Neural cell (in vitro differentiated cells): ENCODE data around the gene PTOV1. TPM values are rescaled to one million over a fixed set of nuclear protein-coding genes. Genes with fewer than 3 reads are reported as not detected.

Experiments
- H2AFZ ChIP-seq: fragments of 200-600, 300-800 bp; sonication (generic), shearing (Covaris generic); 2 replicates; pipeline ENCODE4 v1.6.0; 2014; ENCODE audit warnings: low read depth, mild to moderate bottlenecking, antibody characterized with exemption, low read length, moderate library complexity
- H3F3A ChIP-seq: fragments of 200-600 bp; shearing (Covaris generic); 2 replicates; pipeline ENCODE4 v1.6.1; 2016; ENCODE audit warnings: mild to moderate bottlenecking, moderate library complexity, mixed read lengths, antibody characterized with exemption, low read length; ENCODE audit not compliant: insufficient read depth, poor library complexity, severe bottlenecking
- H3K27ac ChIP-seq: fragments of 200-600, 300-800 bp; sonication (generic), shearing (Covaris generic); 2 replicates; pipeline ENCODE4 v1.5.1; 2014; ENCODE audit warnings: mild to moderate bottlenecking, low read length, moderate library complexity
- H3K27me3 ChIP-seq: fragments of 300-800, 200-600 bp; sonication (generic), shearing (Covaris generic); 2 replicates; pipeline ENCODE4 v1.6.0; 2014; ENCODE audit warnings: mild to moderate bottlenecking, low read depth, low read length, moderate library complexity; ENCODE audit not compliant: insufficient read depth
- H3K36me3 ChIP-seq: fragments of 300-800, 200-600 bp; sonication (generic), shearing (Covaris generic); 2 replicates; pipeline ENCODE4 v1.5.1; 2014; ENCODE audit warnings: mild to moderate bottlenecking, antibody characterized with exemption, low read length, moderate library complexity; ENCODE audit not compliant: insufficient read depth
- H3K4me2 ChIP-seq: fragments of 300-800, 200-600 bp; sonication (generic), shearing (Covaris generic); 2 replicates; pipeline ENCODE4 v1.6.0; 2014; ENCODE audit warnings: mild to moderate bottlenecking, low read length
- H3K4me3 ChIP-seq: fragments of 300-800, 200-600 bp; sonication (generic), shearing (Covaris generic); 2 replicates; pipeline ENCODE4 v1.5.1; 2014; ENCODE audit warnings: mild to moderate bottlenecking, low read length, moderate library complexity
- H3K79me2 ChIP-seq: fragments of 200-600 bp; shearing (Covaris generic); replicated peaks from 2 replicates; pipeline ENCODE4 v1.6.0; 2014; ENCODE audit warnings: mild to moderate bottlenecking, low read length, moderate library complexity; ENCODE audit not compliant: insufficient read depth
- H3K9ac ChIP-seq: fragments of 300-800, 200-600 bp; sonication (generic), shearing (Covaris generic); 2 replicates; pipeline ENCODE4 v1.6.1; 2016; ENCODE audit warnings: mild to moderate bottlenecking, low read length, mixed read lengths
- H3K9me2 ChIP-seq: fragments of 200-600 bp; shearing (Covaris generic); 2 replicates; pipeline ENCODE4 v1.6.1; 2016; ENCODE audit warnings: mild to moderate bottlenecking, low read length, mixed read lengths; ENCODE audit not compliant: insufficient read depth
- H3K9me3 ChIP-seq: fragments of 200-600, 300-800 bp; sonication (generic), shearing (Covaris generic); 2 replicates; pipeline ENCODE4 v1.6.1; 2016; ENCODE audit warnings: mild to moderate bottlenecking, mixed run types, low read length, moderate library complexity, mixed read lengths
- H4K20me1 ChIP-seq: fragments of 200-600 bp; shearing (Covaris generic); 2 replicates; pipeline ENCODE4 v1.6.1; 2016; ENCODE audit warnings: mild to moderate bottlenecking, mixed run types; ENCODE audit not compliant: insufficient read depth
- CTCF ChIP-seq: fragments of 450-650 bp; IDR thresholded peaks from 2 replicates; pipeline ENCODE4 v1.5.1; 2014; ENCODE audit warnings: antibody characterized with exemption, mild to moderate bottlenecking, moderate library complexity; ENCODE audit not compliant: poor library complexity, severe bottlenecking
- EP300 ChIP-seq: fragments of 450-650 bp; conservative IDR thresholded peaks from 2 replicates; pipeline ENCODE4 v1.6.1; 2014; ENCODE audit warnings: antibody characterized with exemption, mild to moderate bottlenecking, moderate library complexity; ENCODE audit not compliant: poor library complexity, severe bottlenecking
- EZH2 ChIP-seq: fragments of 200-600, 300-800 bp; shearing (Covaris generic), sonication (generic); IDR thresholded peaks from 2 replicates; pipeline ENCODE4 v1.6.1; 2014; ENCODE audit warnings: antibody characterized with exemption, low read length, borderline replicate concordance, mild to moderate bottlenecking; ENCODE audit not compliant: insufficient read depth, poor library complexity, severe bottlenecking
- MXI1 ChIP-seq: fragments of 450-650 bp; conservative IDR thresholded peaks from 2 replicates; pipeline ENCODE4 v1.6.1; 2014; ENCODE audit warnings: antibody characterized with exemption, mild to moderate bottlenecking; ENCODE audit not compliant: poor library complexity, severe bottlenecking
- POLR2AphosphoS5 ChIP-seq: IDR thresholded peaks from 2 replicates; pipeline ENCODE4 v1.6.1; 2012
- RAD21 ChIP-seq: fragments of 450-650 bp; conservative IDR thresholded peaks from 2 replicates; pipeline ENCODE4 v1.6.1; 2014; ENCODE audit warnings: antibody characterized with exemption, mild to moderate bottlenecking, moderate library complexity
- REST ChIP-seq: IDR thresholded peaks from 2 replicates; pipeline ENCODE4 v1.6.1; 2012; ENCODE audit warnings: borderline replicate concordance
- SMC3 ChIP-seq: fragments of 450-650 bp; conservative IDR thresholded peaks from 2 replicates; pipeline ENCODE4 v1.6.1; 2014; ENCODE audit warnings: antibody characterized with exemption, mild to moderate bottlenecking, moderate library complexity; ENCODE audit not compliant: poor library complexity
- TAF1 ChIP-seq: IDR thresholded peaks from 2 replicates; pipeline ENCODE4 v1.6.1; 2012; ENCODE audit warnings: low read depth
- polyA plus RNA-seq: library from polyadenylated mRNA; depleted of rRNA; stranded (reverse); fragments of >200 nt; gene quantifications from 2 replicates; pipeline ENCODE4 v1.2.3, GENCODE V29; 2014

Gene PTOV1
- polyA plus RNA-seq, 1 donor from 2014 or later, result 199 TPM

DNA sequence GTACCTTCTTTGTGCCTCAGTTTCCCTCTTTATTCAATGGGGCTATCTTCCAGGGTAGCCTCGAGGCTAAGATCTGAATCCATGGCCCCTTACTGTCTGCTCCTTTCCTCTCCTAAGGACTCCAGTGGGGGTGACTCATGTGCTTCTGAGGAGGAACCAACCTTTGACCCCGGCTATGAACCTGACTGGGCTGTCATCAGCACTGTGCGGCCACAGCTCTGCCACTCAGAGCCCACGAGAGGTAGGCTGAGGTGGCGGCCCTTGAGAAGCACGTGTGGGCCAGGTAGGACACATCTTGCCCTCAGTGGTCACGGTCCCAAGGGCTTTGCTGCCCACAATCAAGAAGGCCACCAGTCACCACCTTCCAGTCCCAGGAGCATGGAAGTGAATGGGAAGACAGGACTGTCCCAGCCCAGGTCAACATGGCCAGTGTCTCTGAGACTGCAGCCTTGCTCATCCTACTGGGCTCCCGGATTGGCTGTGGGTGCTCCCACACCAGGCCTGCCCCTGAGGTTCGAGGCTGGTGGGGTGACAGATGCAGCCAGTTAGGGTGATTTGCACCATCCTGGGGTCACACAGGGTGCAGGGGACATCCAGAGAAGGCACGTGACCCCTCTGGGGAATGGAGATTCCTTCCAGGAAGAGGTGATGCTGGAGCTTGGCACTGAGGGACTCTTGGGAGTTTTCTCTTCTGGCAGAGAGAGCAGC is 29.4 kb downstream of the PTOV1 start:
- H3K9ac ChIP-seq, result no peak overlapping the region
- peaks cover 8% of the 10 kb centered on the region for H3K79me2 ChIP-seq
- no peak overlapping the region for H2AFZ ChIP-seq
- TF ChIP-seq EZH2 (no peak), POLR2AphosphoS5 (no peak), CTCF (no peak), REST (no peak), TAF1 (no peak), RAD21 (no peak), SMC3 (no peak), EP300 (no peak), MXI1 (no peak)
- no peak overlapping the region for H3K27ac ChIP-seq
- H3K27me3 ChIP-seq, result no peaks in the 10 kb centered on the region
- H3K4me3 ChIP-seq, result no peak overlapping the region
- no peak overlapping the region for H3K4me2 ChIP-seq
- H3K9me3 ChIP-seq, result peaks cover 6% of the 10 kb centered on the region
- no peaks in the 10 kb centered on the region for H3F3A ChIP-seq
- H3K36me3 ChIP-seq, result peaks cover 9% of the 10 kb centered on the region
- no peaks in the 10 kb centered on the region for H3K9me2 ChIP-seq
- no peaks in the 10 kb centered on the region for H4K20me1 ChIP-seq

DNA sequence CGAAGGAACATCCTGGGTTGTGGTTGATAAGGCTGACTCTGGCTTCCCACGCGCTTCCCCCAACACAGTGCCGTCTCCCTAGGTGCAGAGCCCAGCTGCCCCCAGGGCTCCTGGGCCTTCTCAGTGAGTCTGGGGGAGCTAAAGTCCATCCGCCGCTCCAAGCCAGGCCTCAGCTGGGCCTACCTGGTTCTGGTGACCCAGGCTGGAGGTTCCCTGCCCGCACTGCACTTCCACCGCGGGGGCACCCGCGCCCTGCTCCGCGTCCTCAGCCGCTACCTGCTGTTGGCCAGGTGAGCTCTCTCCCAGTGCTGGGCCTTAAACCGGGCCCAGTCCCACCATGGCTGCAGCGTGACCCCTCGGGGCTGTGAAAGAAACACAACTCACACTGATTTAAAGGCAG is 30.2 kb downstream of the PTOV1 start:
- no peaks in the 10 kb centered on the region for H3F3A ChIP-seq
- H3K9me2 ChIP-seq, result no peaks in the 10 kb centered on the region
- no peaks in the 10 kb centered on the region for H3K27me3 ChIP-seq
- TF ChIP-seq MXI1 (no peak), TAF1 (no peak), RAD21 (no peak), EZH2 (no peak), POLR2AphosphoS5 (no peak), REST (no peak), SMC3 (no peak), EP300 (no peak), CTCF (no peak)
- H3K27ac ChIP-seq, result no peak overlapping the region
- no peak overlapping the region for H2AFZ ChIP-seq
- H3K36me3 ChIP-seq, result peaks cover 9% of the 10 kb centered on the region
- H3K79me2 ChIP-seq, result no peaks in the 10 kb centered on the region
- peaks cover 6% of the 10 kb centered on the region for H3K9me3 ChIP-seq
- H4K20me1 ChIP-seq, result no peaks in the 10 kb centered on the region
- no peak overlapping the region for H3K4me3 ChIP-seq
- no peak overlapping the region for H3K9ac ChIP-seq
- H3K4me2 ChIP-seq, result no peak overlapping the region
